Stimulated activated CD8-positive, alpha-beta memory T cell treated with anti-CD3 and anti-CD28 coated beads, Interleukin-4, amount 100 ng/mL, for 24 hours (primary cell): ENCODE results near the gene MMP11.

Experiments
- DNase-seq: peaks from one replicate; pipeline ENCODE4 v3.0.0-alpha.2; 2020; ENCODE audit warnings: low read depth

Gene MMP11

GRCh38 chr22:23801238-23801821 lies 28.7 kb downstream of the MMP11 start:
- no peak for DNase-seq

GRCh38 chr22:23801886-23802377 lies 29.3 kb downstream of the MMP11 start:
- no peak for DNase-seq

- DNase-seq: no peak
Observed at GRCh38 chr22:23803001-23803819, 30.6 kb downstream of the MMP11 start.

GRCh38 chr22:23804781-23805291 lies 32.2 kb downstream of the MMP11 start:
- no peak for DNase-seq

GRCh38 chr22:23806837-23807236 lies 34.2 kb downstream of the MMP11 start:
- no peak for DNase-seq

GRCh38 chr22:23812378-23812777 lies 39.7 kb downstream of the MMP11 start:
- DNase-seq: no peak

GRCh38 chr22:23815541-23816155 lies 43.0 kb downstream of the MMP11 start:
- no peak for DNase-seq

- DNase-seq: no peak
Observed at GRCh38 chr22:23816156-23816976, 43.7 kb downstream of the MMP11 start.

- DNase-seq: no peak
Observed at GRCh38 chr22:23817146-23817545, 44.5 kb downstream of the MMP11 start.

- no peak for DNase-seq
Observed at GRCh38 chr22:23818541-23818940, 45.9 kb downstream of the MMP11 start.

GRCh38 chr22:23820748-23821211 lies 48.1 kb downstream of the MMP11 start:
- DNase-seq: no peak

GRCh38 chr22:23822101-23822671 lies 49.5 kb downstream of the MMP11 start:
- DNase-seq: no peak

GRCh38 chr22:23823331-23823791 lies 50.7 kb downstream of the MMP11 start:
- no peak for DNase-seq

GRCh38 chr22:23824476-23825245 lies 52.0 kb downstream of the MMP11 start:
- no peak for DNase-seq

GRCh38 chr22:23825246-23825905 lies 52.7 kb downstream of the MMP11 start:
- DNase-seq: no peak

- no peak for DNase-seq
Observed at GRCh38 chr22:23826510-23827350, 54.1 kb downstream of the MMP11 start.

GRCh38 chr22:23827351-23827995 lies 54.8 kb downstream of the MMP11 start:
- DNase-seq: no peak
